ENCODE data around the gene CNNM1. TPM values are rescaled to one million over a fixed set of nuclear protein-coding genes. Genes with fewer than 3 reads are reported as not detected.

CNNM1 gene
- total RNA-seq, 4 donors from 2014 or later = not detected

DNA sequence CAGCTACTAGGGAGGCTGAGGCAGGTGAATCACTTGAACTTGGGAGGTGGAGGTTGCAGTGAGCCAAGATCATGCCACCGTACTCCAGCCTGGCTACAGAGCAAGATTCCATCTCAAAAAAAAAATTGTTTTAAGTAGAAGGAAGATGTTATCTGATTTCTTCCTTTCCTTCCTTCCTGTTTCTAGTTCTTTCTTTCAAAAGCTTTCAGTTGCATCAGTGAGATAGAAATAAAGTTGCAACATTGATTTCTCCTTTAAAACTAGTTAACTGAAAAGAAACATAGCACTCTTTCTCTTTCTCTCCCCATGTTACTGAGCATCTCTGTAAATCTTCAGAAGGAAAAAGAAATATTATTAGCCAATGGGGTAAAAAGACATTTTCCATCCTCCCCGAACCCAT, 37.5 kb downstream of the CNNM1 start:
- in situ Hi-C loops (cut with MboI; ENCODE audit: low sequenced_read_pairs in 4 of 4) = no loop called here
- DNase-seq (no peak), ATAC-seq (no peak)
- no peaks in the 10 kb centered on the region for H3K36me3 ChIP-seq
- H3K4me1 ChIP-seq = no peaks in the 10 kb centered on the region
- no peak overlapping the region for H3K27ac ChIP-seq
- no peaks in the 10 kb centered on the region for H3K9me3 ChIP-seq
- intact Hi-C loops (cut with DNase I; ENCODE audit: low total_unique reads) = no loop called here
- no peaks in the 10 kb centered on the region for H3K27me3 ChIP-seq
- TF ChIP-seq POLR2A (IDR thresholded peaks at IDR 0.05) = no peak
- TF ChIP-seq, protein P1, sequence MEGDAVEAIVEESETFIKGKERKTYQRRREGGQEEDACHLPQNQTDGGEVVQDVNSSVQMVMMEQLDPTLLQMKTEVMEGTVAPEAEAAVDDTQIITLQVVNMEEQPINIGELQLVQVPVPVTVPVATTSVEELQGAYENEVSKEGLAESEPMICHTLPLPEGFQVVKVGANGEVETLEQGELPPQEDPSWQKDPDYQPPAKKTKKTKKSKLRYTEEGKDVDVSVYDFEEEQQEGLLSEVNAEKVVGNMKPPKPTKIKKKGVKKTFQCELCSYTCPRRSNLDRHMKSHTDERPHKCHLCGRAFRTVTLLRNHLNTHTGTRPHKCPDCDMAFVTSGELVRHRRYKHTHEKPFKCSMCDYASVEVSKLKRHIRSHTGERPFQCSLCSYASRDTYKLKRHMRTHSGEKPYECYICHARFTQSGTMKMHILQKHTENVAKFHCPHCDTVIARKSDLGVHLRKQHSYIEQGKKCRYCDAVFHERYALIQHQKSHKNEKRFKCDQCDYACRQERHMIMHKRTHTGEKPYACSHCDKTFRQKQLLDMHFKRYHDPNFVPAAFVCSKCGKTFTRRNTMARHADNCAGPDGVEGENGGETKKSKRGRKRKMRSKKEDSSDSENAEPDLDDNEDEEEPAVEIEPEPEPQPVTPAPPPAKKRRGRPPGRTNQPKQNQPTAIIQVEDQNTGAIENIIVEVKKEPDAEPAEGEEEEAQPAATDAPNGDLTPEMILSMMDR (IDR thresholded peaks at IDR 0.05 in 4 of 5, conservative IDR thresholded peaks at IDR 0.05 in 1 of 5) = no peak
- no peak overlapping the region for H3K4me3 ChIP-seq

DNA sequence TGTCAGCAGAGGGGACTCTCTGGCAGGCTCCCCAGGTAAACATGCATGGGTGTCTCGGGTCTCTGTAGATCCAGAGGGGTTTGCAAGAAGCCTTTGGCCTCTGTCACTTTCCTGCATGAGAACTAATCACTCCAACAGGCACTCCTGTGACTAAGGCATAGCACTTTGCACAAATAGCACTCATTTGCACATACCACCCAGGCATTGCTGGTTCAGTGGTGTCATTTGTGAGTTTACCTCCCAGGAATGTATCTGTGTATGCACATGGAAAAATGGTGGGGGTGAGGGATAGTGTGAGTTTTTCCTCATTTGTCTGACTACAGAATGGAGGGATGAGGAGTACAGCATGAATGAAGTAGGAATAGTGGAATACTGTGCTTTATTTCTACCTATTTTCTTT, 39.5 kb downstream of the CNNM1 start:
- no peaks in the 10 kb centered on the region for H3K36me3 ChIP-seq
- no peak for ATAC-seq
- no peak overlapping the region for H3K4me3 ChIP-seq
- no peaks in the 10 kb centered on the region for H3K4me1 ChIP-seq
- DNase-seq = no peak
- H3K27ac ChIP-seq = no peak overlapping the region
- no peak for TF ChIP-seq POLR2A (IDR thresholded peaks at IDR 0.05)
- TF ChIP-seq, protein P1 (IDR thresholded peaks at IDR 0.05 in 4 of 5, conservative IDR thresholded peaks at IDR 0.05 in 1 of 5) = no peak
- intact Hi-C loops (cut with DNase I; ENCODE audit: low total_unique reads) (no loop called here), in situ Hi-C loops (cut with MboI; ENCODE audit: low sequenced_read_pairs in 4 of 4) (no loop called here)
- no peaks in the 10 kb centered on the region for H3K9me3 ChIP-seq
- no peaks in the 10 kb centered on the region for H3K27me3 ChIP-seq

DNA sequence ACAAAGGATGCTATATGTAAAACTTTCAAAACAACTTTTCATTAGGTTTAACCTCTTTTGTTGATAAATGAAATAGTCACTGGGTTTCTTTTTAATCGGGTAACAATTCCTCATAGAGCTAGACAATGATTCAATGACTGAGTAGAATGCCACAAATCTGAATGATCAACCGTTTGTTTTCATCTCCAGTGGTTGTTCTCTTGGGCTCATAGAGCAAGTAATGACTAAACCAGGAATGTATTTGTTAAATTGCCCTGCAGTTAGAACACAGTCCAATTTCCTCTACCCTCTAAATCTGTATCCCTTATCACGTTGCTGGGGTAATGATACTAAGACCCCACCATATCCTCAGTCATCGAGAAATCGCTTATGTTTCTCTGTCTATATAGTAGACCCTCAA, 40.0 kb downstream of the CNNM1 start:
- no peak for ATAC-seq
- no peaks in the 10 kb centered on the region for H3K36me3 ChIP-seq

DNA sequence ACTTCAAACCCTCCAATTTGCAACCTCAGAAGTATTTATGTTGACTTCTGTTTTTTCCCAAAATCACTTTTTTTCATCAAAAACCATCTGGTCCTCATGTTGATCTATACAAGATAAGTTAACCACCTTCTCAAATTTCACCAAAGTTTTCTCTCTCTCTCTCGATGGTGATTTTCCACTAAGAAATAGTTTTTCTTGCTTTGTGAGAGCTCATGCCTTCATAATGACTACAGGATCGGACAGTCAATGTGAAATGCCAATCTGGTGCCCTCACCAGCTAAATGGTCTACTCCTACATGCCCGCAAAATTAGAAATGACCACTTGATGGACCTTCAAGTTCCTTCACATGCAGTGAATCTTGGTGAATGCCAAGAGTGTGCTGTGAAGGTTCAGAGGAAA, 40.4 kb downstream of the CNNM1 start:
- no peaks in the 10 kb centered on the region for H3K9me3 ChIP-seq
- intact Hi-C loops (cut with DNase I; ENCODE audit: low total_unique reads) (no loop called here), in situ Hi-C loops (cut with MboI; ENCODE audit: low sequenced_read_pairs in 4 of 4) (no loop called here)
- no peak overlapping the region for H3K4me3 ChIP-seq
- TF ChIP-seq, protein P1 (IDR thresholded peaks at IDR 0.05 in 4 of 5, conservative IDR thresholded peaks at IDR 0.05 in 1 of 5) = no peak
- no peak for TF ChIP-seq POLR2A (IDR thresholded peaks at IDR 0.05)
- DNase-seq (no peak), ATAC-seq (no peak)
- no peak overlapping the region for H3K27ac ChIP-seq
- no peaks in the 10 kb centered on the region for H3K4me1 ChIP-seq
- H3K36me3 ChIP-seq = no peaks in the 10 kb centered on the region
- no peaks in the 10 kb centered on the region for H3K27me3 ChIP-seq

More for the DNA sequence above, 40.0 kb downstream of the CNNM1 start:
- H3K27me3 ChIP-seq = no peaks in the 10 kb centered on the region
- intact Hi-C loops (cut with DNase I; ENCODE audit: low total_unique reads) (no loop called here), in situ Hi-C loops (cut with MboI; ENCODE audit: low sequenced_read_pairs in 4 of 4) (no loop called here)
- H3K9me3 ChIP-seq = no peaks in the 10 kb centered on the region
- DNase-seq = no peak
- no peak overlapping the region for H3K27ac ChIP-seq
- TF ChIP-seq, protein P1 (IDR thresholded peaks at IDR 0.05 in 4 of 5, conservative IDR thresholded peaks at IDR 0.05 in 1 of 5) = no peak
- no peak for TF ChIP-seq POLR2A (IDR thresholded peaks at IDR 0.05)
- H3K4me3 ChIP-seq = no peak overlapping the region
- no peaks in the 10 kb centered on the region for H3K4me1 ChIP-seq

DNA sequence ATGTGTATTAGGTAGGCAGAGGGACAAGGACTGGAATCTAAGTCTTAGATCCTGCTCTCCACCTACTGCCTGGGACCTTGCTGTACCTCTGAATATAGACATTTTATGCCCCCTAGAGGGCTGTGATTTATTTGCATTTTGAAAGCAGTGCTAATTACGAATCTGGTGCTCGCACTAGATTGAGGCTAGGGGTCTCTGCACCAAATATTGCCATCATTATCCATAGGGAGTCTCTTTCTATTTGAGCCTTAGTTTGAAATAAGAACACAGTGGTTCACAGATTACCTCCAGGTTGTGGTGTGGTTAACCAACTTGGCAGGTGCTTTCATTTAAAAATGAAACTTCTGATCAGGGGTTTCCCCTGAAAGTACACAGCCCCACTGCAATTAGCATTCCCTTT, 41.8 kb downstream of the CNNM1 start:
- no peak overlapping the region for H3K4me3 ChIP-seq
- ATAC-seq = no peak
- in situ Hi-C loops (cut with MboI; ENCODE audit: low sequenced_read_pairs in 4 of 4) = no loop called here
- H3K4me1 ChIP-seq = no peaks in the 10 kb centered on the region
- H3K36me3 ChIP-seq = no peaks in the 10 kb centered on the region
- DNase-seq = no peak
- TF ChIP-seq, protein P1 (IDR thresholded peaks at IDR 0.05 in 4 of 5, conservative IDR thresholded peaks at IDR 0.05 in 1 of 5) = no peak
- no peak for TF ChIP-seq POLR2A (IDR thresholded peaks at IDR 0.05)
- H3K27ac ChIP-seq = no peak overlapping the region
- H3K9me3 ChIP-seq = no peaks in the 10 kb centered on the region
- H3K27me3 ChIP-seq = no peaks in the 10 kb centered on the region
- intact Hi-C loops (cut with DNase I; ENCODE audit: low total_unique reads) = no loop called here

Measured in gastrocnemius medialis (tissue), 4 donors.